NCI-H2081 (cell line): ENCODE results near the gene DPP7.

Experiments
- DNase-seq, 2 experiments: peaks; one replicate each; lab custom pipeline; 2025; lab: John Stamatoyannopoulos, UW

DPP7 gene

GRCh38 chr9:137088121-137088520 is 26.4 kb downstream of the DPP7 start:
- DNase-seq, result peak in 1 of 2 experiments; percentile 30

- DNase-seq, result no peak
These were observed 27.1 kb downstream of the DPP7 start for GRCh38 chr9:137087409-137087925.

GRCh38 chr9:137086531-137087408 is 27.8 kb downstream of the DPP7 start, which contains the start of gene MAN1B1:
Gene MAN1B1, plus strand, starts transcription at chr9:137086985. Its CDS starts 15 bp downstream, at chr9:137087000.
- peak; percentile 99 for DNase-seq

- DNase-seq, result peak in 1 of 2 experiments; percentile 30
These were observed 28.5 kb downstream of the DPP7 start for GRCh38 chr9:137085920-137086530.

GRCh38 chr9:137084526-137084925 is 30.0 kb downstream of the DPP7 start:
- DNase-seq, result no peak

- DNase-seq, result no peak
These were observed 31.0 kb downstream of the DPP7 start for GRCh38 chr9:137083394-137084004.

GRCh38 chr9:137082925-137083290 is 31.6 kb downstream of the DPP7 start:
- DNase-seq, result no peak

- DNase-seq, result no peak
These were observed 32.2 kb downstream of the DPP7 start for GRCh38 chr9:137082222-137082924.

GRCh38 chr9:137080260-137081122 is 34.0 kb downstream of the DPP7 start:
- DNase-seq, result no peak

GRCh38 chr9:137079401-137079787 is 35.1 kb downstream of the DPP7 start:
- DNase-seq, result no peak

GRCh38 chr9:137078701-137079400 is 35.7 kb downstream of the DPP7 start:
- no peak for DNase-seq

- peak in 1 of 2 experiments; percentile 21 for DNase-seq
These were observed 36.5 kb downstream of the DPP7 start for GRCh38 chr9:137077758-137078693.

GRCh38 chr9:137077010-137077747 is 37.4 kb downstream of the DPP7 start, which contains the start of gene UAP1L1:
Gene UAP1L1, plus strand, starts transcription at chr9:137077517. Its CDS starts 16 bp downstream, at chr9:137077533.
- peak in 1 of 2 experiments; percentile 46 for DNase-seq

- no peak for DNase-seq
These were observed 37.9 kb downstream of the DPP7 start for GRCh38 chr9:137076636-137077009.

GRCh38 chr9:137075275-137075775 is 39.2 kb downstream of the DPP7 start:
- no peak for DNase-seq

- DNase-seq, result no peak
These were observed 39.8 kb downstream of the DPP7 start for GRCh38 chr9:137074657-137075274.

- no peak for DNase-seq
These were observed 40.5 kb downstream of the DPP7 start for GRCh38 chr9:137073992-137074399.

GRCh38 chr9:137071282-137071681 is 43.3 kb downstream of the DPP7 start:
- no peak for DNase-seq
